ENCODE data around the gene FSCB. TPM values are rescaled to one million over a fixed set of nuclear protein-coding genes. Genes with fewer than 3 reads are reported as not detected.
A peak's percentile ranks its signal among the peaks of the same experiment; 100 is the strongest.

Gene FSCB, protein sequence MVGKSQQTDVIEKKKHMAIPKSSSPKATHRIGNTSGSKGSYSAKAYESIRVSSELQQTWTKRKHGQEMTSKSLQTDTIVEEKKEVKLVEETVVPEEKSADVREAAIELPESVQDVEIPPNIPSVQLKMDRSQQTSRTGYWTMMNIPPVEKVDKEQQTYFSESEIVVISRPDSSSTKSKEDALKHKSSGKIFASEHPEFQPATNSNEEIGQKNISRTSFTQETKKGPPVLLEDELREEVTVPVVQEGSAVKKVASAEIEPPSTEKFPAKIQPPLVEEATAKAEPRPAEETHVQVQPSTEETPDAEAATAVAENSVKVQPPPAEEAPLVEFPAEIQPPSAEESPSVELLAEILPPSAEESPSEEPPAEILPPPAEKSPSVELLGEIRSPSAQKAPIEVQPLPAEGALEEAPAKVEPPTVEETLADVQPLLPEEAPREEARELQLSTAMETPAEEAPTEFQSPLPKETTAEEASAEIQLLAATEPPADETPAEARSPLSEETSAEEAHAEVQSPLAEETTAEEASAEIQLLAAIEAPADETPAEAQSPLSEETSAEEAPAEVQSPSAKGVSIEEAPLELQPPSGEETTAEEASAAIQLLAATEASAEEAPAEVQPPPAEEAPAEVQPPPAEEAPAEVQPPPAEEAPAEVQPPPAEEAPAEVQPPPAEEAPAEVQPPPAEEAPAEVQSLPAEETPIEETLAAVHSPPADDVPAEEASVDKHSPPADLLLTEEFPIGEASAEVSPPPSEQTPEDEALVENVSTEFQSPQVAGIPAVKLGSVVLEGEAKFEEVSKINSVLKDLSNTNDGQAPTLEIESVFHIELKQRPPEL
- total RNA-seq: not detected in 2 replicates
- polyA plus RNA-seq: not detected in 2 replicates
- polyA plus RNA-seq (2012): not detected in 2 replicates
- not detected in 2 replicates for polyA minus RNA-seq (ENCODE audit: low replicate concordance)

GRCh38 chr14:44507183-44507582 is at the start of gene FSCB:
FSCB (minus strand) TSS chr14:44507283; CDS start chr14:44506987, 296 bp downstream.
- H3K4me1 ChIP-seq (ENCODE audit: control insufficient read depth, extremely low read depth, insufficient read depth, low read length): no peaks in the 10 kb centered on the region
- H3K4me3 ChIP-seq (replicated peaks in 1 of 4; ENCODE audit: control extremely low read depth in 1 of 4, insufficient read depth in 1 of 4, low read depth in 3 of 4, low read length in 4 of 4): no peak within 1 kb of the TSS
- no peak for TF ChIP-seq EZH2 (IDR thresholded peaks at IDR 0.05; ENCODE audit: low read length, missing control alignments)
- no peak for TF ChIP-seq CTCF (conservative IDR thresholded peaks at IDR 0.05 in 1 of 2, IDR thresholded peaks at IDR 0.05 in 1 of 2; ENCODE audit: low read depth in 1 of 2, low read length in 2 of 2)
- H2AFZ ChIP-seq (ENCODE audit: low read length): no peak within 1 kb of the TSS
- H3K27ac ChIP-seq (ENCODE audit: insufficient read depth, low read length): no peak within 1 kb of the TSS
- H3K9ac ChIP-seq (ENCODE audit: insufficient read depth, low read length): no peak within 1 kb of the TSS
- no peak within 1 kb of the TSS for H3K4me2 ChIP-seq (ENCODE audit: extremely low read depth, insufficient read depth, low read length)
- H4K20me1 ChIP-seq (ENCODE audit: control insufficient read depth, extremely low read depth, insufficient read depth, low read length): no peaks in the 10 kb centered on the region
- no peaks in the 10 kb centered on the region for H3K79me2 ChIP-seq (ENCODE audit: control insufficient read depth, insufficient read depth, low read length)
- no peaks in the 10 kb centered on the region for H3K27me3 ChIP-seq (ENCODE audit: control insufficient read depth, insufficient read depth, low read length)
- DNase-seq (ENCODE audit: low read depth in 2 of 2): no peak
- H3K36me3 ChIP-seq (ENCODE audit: control insufficient read depth, insufficient read depth, low read length): no peaks in the 10 kb centered on the region
- no peaks in the 10 kb centered on the region for H3K9me3 ChIP-seq (ENCODE audit: control insufficient read depth, insufficient read depth, low read depth, low read length)

DNA sequence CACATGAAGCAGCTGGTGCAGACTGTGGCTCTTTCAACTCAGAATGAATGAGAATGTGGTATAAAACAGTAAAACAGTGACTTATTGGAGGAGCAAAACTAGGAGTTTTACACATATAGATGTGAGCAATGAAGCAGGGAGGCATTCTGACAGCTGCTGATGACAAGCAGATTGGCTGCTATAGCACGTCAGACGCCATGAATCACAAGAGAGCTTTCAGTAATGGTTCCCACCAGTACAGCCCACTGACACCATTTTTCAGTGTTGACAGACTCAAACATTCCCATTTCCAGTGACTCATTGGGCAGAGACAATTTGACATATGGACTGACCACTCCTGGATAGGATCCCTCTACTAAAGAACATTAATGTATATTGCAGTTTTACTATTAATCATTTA is 24.6 kb upstream of the FSCB start:
- H2AFZ ChIP-seq (ENCODE audit: low read length): no peak overlapping the region
- no peak overlapping the region for H3K4me2 ChIP-seq (ENCODE audit: extremely low read depth, insufficient read depth, low read length)
- no peak for TF ChIP-seq CTCF (conservative IDR thresholded peaks at IDR 0.05 in 1 of 2, IDR thresholded peaks at IDR 0.05 in 1 of 2; ENCODE audit: low read depth in 1 of 2, low read length in 2 of 2)
- TF ChIP-seq EZH2 (IDR thresholded peaks at IDR 0.05; ENCODE audit: low read length, missing control alignments): no peak
- H3K4me1 ChIP-seq (ENCODE audit: control insufficient read depth, extremely low read depth, insufficient read depth, low read length): no peaks in the 10 kb centered on the region
- H3K27me3 ChIP-seq (ENCODE audit: control insufficient read depth, insufficient read depth, low read length): no peaks in the 10 kb centered on the region
- no peaks in the 10 kb centered on the region for H3K9me3 ChIP-seq (ENCODE audit: control insufficient read depth, insufficient read depth, low read depth, low read length)
- H3K9ac ChIP-seq (ENCODE audit: insufficient read depth, low read length): no peak overlapping the region
- H4K20me1 ChIP-seq (ENCODE audit: control insufficient read depth, extremely low read depth, insufficient read depth, low read length): no peaks in the 10 kb centered on the region
- DNase-seq (ENCODE audit: low read depth in 2 of 2): peak in 1 of 2 donors; percentile 33
- no peak overlapping the region for H3K27ac ChIP-seq (ENCODE audit: insufficient read depth, low read length)
- no peak overlapping the region for H3K4me3 ChIP-seq (replicated peaks in 1 of 4; ENCODE audit: control extremely low read depth in 1 of 4, insufficient read depth in 1 of 4, low read depth in 3 of 4, low read length in 4 of 4)
- H3K36me3 ChIP-seq (ENCODE audit: control insufficient read depth, insufficient read depth, low read length): no peaks in the 10 kb centered on the region
- H3K79me2 ChIP-seq (ENCODE audit: control insufficient read depth, insufficient read depth, low read length): no peaks in the 10 kb centered on the region

- no peak overlapping the region for H2AFZ ChIP-seq (ENCODE audit: low read length)
- H3K27me3 ChIP-seq (ENCODE audit: control insufficient read depth, insufficient read depth, low read length): no peaks in the 10 kb centered on the region
- H3K4me3 ChIP-seq (replicated peaks in 1 of 4; ENCODE audit: control extremely low read depth in 1 of 4, insufficient read depth in 1 of 4, low read depth in 3 of 4, low read length in 4 of 4): no peak overlapping the region
- H4K20me1 ChIP-seq (ENCODE audit: control insufficient read depth, extremely low read depth, insufficient read depth, low read length): no peaks in the 10 kb centered on the region
- H3K36me3 ChIP-seq (ENCODE audit: control insufficient read depth, insufficient read depth, low read length): no peaks in the 10 kb centered on the region
- H3K27ac ChIP-seq (ENCODE audit: insufficient read depth, low read length): no peak overlapping the region
- peak in 1 of 2 donors; percentile 16 for DNase-seq (ENCODE audit: low read depth in 2 of 2)
- H3K4me1 ChIP-seq (ENCODE audit: control insufficient read depth, extremely low read depth, insufficient read depth, low read length): no peaks in the 10 kb centered on the region
- TF ChIP-seq EZH2 (IDR thresholded peaks at IDR 0.05; ENCODE audit: low read length, missing control alignments) (no peak), CTCF (conservative IDR thresholded peaks at IDR 0.05 in 1 of 2, IDR thresholded peaks at IDR 0.05 in 1 of 2; ENCODE audit: low read depth in 1 of 2, low read length in 2 of 2) (no peak)
- no peak overlapping the region for H3K4me2 ChIP-seq (ENCODE audit: extremely low read depth, insufficient read depth, low read length)
- no peaks in the 10 kb centered on the region for H3K79me2 ChIP-seq (ENCODE audit: control insufficient read depth, insufficient read depth, low read length)
- no peak overlapping the region for H3K9ac ChIP-seq (ENCODE audit: insufficient read depth, low read length)
- H3K9me3 ChIP-seq (ENCODE audit: control insufficient read depth, insufficient read depth, low read depth, low read length): no peaks in the 10 kb centered on the region
These were observed 23.4 kb upstream of the FSCB start for GRCh38 chr14:44530475-44530874.

All from fibroblast of lung (primary cell).